Ramos (cell line): ENCODE results near the gene GARIN5B.

ENCODE experiments used
- in situ Hi-C: fragments of 300-500 bp; cut with MboI; formaldehyde crosslinking; loops from one replicate; pipeline ENCODE4 v1.14.3; 2022; ENCODE audit warnings: low sequenced_read_pairs; ENCODE audit not compliant: unreplicated experiment

Gene GARIN5B

GRCh38 chr19:55305491-55305890, 57.6 kb downstream of the GARIN5B start:
- in situ Hi-C loops, result loop anchor here (10.0 kb wide), 1 partner anchor 79 kb away; the partner anchor contains the start of genes RPL28 and TMEM238

- in situ Hi-C loops, result loop anchor here (10.0 kb wide), 1 partner anchor 80 kb away; the partner anchor contains the start of genes RPL28 and TMEM238
These were observed 58.1 kb downstream of the GARIN5B start for GRCh38 chr19:55304980-55305379.
